Embryonic facial prominence (tissue), 1 donor: Measurements from ENCODE around the gene STK35.
"Not testable (repeated sequence)": the region's sequence is repeated elsewhere in the genome, so short reads cannot be mapped to it uniquely, and the experiment has no call there.

Experiments used
- DNase-seq: peaks from one replicate; pipeline ENCODE4 v3.0.0-alpha.2; 2016; ENCODE audit errors: extremely low spot score

The STK35 gene

DNA sequence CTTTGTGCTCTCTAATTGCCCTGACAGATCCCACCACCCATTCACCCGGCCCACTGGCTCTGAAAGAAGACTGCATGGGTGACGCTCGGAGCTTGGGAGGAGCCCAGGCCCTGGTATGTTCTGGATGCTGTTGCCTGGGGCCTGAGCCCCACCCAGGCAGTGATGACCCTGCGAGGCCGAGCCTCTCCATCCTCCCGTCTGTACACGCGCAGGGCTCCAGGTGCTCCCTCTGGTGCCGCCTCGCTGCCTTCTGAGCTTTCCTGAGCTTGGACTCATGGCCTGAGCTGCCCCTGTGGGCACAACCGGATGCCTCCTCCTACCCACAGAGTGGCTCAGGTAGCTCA is 61.2 kb downstream of the STK35 start:
- DNase-seq, result no peak

GRCh38 chr20:2163312-2163711 is 61.7 kb downstream of the STK35 start:
- DNase-seq, result no peak

DNA sequence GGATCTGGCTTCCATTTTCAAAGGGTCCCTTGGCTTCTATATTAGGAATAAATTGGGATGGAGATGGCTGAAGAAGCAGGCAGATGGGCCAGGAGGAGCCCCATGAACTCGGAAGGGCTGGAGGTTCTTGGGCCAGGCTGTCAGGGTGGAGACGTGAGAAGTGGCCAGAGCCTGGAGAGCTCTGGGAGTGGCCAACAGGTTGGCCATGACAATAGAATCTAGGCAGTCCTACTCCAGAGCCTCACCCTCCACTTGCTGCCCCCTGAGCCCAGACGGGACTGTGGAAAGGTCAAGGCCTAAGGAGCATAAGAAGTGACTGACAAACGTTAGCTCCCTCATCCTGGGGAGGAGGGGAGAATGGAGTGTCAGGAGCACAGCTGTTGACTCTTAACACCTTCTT is 62.1 kb downstream of the STK35 start:
- no peak for DNase-seq

DNA sequence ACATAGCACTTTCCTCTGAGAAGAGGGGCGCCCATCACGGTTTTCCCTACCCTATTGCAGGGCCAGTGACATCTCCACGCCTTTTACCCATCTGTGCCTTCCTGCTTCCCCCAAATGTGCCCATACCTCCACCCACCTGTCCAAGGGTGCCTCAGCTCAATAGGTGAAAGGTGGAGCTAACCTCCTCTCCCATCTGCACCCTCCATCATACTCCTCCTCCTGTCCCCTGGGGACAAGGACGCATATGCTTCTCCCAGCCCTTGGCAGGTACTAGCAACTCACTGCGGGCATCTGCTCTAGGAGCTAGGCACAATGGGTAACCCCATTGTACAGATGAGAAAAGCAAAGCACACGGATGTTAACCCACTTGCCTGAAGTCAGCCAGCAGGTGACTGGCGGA is 62.8 kb downstream of the STK35 start:
- no peak for DNase-seq

GRCh38 chr20:2164966-2165365 is 63.3 kb downstream of the STK35 start:
- DNase-seq, result no peak

DNA sequence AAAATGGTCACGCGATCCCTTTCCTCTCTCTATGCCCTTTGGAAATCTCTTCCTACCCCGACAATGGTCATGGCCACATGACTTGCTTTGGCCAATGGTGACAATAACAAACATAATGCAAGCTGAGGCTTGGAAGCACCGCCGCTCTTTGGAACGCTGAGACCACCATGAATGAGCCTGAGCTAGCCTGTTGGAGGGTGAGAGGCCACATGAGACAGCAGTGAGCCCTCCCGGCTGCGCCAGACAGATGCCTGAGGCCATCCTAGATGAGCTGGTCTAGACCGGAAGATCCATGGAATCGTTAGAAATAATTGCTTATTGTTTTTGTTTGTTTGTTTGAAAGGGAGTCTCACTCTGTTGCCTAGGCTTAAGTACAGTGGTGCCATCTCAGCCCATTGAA is 64.2 kb downstream of the STK35 start:
- DNase-seq, result no peak

GRCh38 chr20:2167112-2167511 is 65.5 kb downstream of the STK35 start:
- DNase-seq, result no peak

GRCh38 chr20:2168946-2169345 is 67.3 kb downstream of the STK35 start:
- DNase-seq, result no peak

DNA sequence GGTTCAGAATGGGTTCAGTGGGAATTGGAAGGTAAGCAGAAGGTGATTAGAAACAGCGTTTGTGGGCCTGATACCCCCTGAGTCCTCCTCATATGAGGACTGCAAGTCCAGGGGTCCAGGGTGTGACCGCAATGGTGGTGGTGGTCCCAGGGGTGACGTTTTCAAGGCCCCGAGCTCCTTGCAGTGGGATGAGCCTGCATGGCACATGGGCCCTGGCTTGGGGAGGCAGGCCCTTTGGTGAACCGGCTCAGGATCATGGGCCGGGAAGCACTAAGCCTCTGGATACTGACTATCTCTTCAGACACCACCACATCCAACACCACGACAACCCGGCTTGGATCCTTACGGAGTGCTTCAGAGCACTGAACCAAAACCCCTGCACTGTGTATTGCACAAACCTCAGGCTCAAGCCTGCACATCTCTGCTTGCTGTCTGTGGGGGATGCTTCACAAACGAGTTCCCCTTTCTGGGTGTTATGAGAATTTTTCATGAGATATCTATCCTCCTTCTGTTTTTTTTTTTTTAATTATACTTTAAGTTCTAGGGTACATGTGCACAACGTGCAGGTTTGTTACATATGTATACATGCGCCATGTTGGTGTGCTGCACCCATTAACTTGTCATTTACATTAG is 67.9 kb downstream of the STK35 start:
- no peak for DNase-seq

GRCh38 chr20:2170404-2170803 is 68.8 kb downstream of the STK35 start:
- DNase-seq, result no peak

GRCh38 chr20:2171266-2171790 is 69.7 kb downstream of the STK35 start:
- no peak for DNase-seq

- not testable (repeated sequence) for DNase-seq
These were observed 70.2 kb downstream of the STK35 start for GRCh38 chr20:2171840-2172239.

DNA sequence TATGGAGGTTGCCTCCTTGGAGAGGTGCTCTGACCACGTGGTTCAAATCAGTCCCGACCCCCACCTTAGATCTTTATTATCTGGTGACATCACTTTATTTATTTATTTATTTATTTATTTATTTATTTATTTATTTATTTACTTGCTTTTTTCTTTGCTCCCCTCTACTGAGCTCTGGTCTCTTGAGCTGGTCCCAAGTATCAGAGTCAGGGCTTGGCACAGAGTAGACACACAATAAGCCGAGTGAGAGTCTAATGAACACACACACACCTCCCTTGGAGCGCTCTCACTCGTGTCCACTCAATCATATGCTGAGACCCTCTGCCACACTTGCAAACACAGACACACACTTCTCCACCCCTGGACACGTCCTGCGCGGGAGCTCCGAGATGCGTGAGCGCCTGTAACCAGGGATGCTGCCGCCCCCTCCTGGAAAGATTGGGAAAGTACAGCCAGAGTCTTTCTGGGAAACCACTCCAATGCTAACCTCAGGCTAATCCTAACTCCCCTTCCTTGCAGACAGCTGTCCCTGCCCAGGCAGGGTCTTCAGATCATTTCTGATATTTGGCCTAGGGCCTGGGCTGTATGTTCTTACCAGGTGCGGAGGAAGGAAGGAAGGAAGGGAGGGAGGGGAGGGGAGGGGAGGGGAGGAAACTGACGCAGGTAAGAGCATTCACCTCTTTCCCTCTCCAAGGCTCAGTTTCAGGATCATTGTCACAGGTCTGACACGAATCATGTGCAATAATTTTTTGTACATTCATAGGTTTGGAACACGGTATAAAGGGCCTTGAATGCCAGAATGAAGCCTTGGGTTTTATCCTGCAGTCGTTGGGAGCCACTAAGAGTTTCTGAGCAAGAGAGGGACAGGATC is 70.9 kb downstream of the STK35 start:
- DNase-seq, result peak; percentile 56

GRCh38 chr20:2173186-2173585 is 71.6 kb downstream of the STK35 start:
- DNase-seq, result no peak

- DNase-seq, result no peak
These were observed 72.4 kb downstream of the STK35 start for GRCh38 chr20:2174067-2174466.

DNA sequence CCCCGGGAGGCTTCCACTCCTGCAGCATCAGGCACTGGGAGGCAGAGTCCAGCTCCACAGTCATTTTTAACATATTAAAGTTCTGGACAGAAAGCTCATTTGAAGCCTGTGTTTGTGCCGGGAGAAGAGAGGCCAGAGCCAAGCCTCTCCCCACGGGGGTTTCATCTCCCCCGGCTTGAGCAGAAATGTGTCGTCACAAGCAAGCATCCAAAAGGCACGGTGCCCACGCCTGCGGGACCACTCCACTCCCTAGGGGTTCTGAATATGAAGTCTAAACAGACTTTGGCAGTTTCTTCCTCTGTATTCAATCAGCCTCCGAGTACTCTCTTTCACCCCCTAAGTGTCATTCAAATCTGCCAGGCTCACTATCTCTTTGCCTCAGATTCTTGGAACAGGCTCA is 75.3 kb downstream of the STK35 start:
- DNase-seq, result no peak

DNA sequence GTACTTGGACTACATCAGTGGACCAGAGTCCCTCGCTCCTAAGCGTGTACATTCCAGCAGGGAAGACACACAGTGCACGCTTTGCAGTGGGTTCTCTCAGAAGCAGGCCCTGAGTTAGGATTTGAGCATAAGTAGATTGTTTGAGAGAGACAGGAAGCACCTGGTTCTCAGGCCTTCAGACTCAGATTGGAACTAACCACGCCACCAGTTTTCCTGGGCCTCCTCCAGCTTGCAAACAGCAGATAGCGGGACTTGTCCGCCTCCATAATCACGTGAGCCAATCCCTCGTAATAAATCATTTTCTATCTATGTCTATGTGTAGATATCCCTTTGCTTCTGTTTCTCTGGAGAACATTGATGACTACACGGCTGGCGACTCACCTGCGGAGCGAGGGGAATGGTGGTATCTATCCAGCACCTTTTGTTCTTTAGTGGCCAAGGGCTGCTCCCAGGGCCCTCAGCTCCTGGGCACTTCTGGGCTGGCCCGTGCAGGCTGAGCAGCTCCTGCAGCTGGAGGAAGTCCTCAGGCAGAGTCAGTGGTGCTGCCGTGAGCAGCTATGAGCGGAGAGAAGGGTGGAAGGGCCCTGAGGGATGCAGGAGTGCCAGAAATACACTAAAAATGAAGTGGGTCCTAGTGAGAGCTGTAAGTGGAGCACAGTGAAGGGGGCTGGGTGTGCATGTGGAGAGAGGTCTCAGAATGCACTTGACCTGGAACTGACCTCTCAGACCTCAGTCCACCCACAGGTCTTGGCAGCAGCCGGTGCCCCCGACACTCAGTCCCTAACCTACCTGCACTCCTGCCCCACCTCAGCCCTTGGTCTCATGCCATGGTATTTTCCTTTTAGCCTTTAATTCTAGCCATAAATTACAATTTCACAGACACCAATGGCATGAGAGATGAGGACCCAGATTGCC is 76.9 kb downstream of the STK35 start:
- no peak for DNase-seq

DNA sequence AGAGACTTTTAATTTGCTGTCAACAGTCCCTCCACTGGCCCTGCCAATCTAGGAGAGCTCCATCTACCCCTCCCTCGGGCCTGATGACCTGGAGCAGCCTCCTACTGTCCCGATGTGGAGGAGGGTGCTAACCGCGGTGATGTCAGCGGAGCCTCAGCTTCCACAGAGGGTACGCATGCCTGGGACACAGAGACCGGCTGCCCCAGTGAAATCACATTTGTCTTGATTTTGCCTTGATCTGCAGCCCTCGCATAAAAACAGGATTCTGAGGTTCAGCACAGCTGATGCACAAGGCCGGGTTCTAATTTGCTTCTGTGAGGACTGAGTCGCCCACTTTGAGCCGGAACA is 77.6 kb downstream of the STK35 start:
- DNase-seq, result no peak

GRCh38 chr20:2179949-2180348 is 78.3 kb downstream of the STK35 start:
- DNase-seq, result no peak

DNA sequence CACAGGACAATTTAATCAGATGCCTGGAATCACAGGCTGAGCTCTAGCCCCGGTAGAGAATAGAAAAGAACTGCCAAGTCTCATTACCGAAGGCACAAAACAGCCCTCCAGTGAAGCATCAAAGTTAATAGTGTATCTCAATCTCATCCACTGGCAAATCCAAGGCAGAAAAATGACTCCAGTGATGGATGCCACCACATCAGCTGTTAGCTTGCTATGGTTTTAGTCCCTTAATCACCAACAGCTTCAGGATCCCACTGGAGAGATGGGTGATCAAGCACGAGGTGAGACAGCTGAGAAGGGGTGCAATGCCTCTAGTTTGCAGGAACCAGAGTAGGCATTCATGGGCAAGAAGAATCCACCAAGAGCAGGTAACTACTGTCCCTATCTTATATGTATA is 81.8 kb downstream of the STK35 start:
- DNase-seq, result no peak

DNA sequence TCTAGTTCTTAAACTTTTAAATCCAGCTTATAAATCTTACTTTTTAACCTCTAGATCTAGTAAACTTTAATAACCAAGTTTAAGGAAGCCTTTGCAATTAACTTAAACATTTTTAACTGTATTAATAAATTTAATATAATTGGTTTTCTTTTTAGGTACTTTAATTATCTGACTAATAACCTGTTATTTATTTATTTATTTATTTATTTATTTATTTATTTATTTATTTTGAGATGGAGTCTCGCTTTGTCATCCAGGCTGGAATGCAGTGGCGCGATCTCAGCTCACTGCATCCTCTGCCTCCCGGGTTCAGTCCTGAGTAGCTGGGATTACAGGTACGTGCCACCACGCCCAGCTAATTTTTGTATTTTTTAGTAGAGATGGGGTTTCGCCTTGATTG is 83.3 kb downstream of the STK35 start:
- not testable (repeated sequence) for DNase-seq

GRCh38 chr20:2195614-2196013 is 94.0 kb downstream of the STK35 start:
- DNase-seq, result no peak
